IPS-20b (cell line): ENCODE measurements around the gene ZBTB2.

Experiments
- H3K27ac ChIP-seq: one replicate; pipeline ENCODE4 v1.5.1; 2013; ENCODE audit warnings: low read length
- H3K27me3 ChIP-seq: 2 replicates; pipeline ENCODE4 v1.6.1; 2013; ENCODE audit warnings: mild to moderate bottlenecking, low read length, inconsistent platforms; ENCODE audit not compliant: insufficient read depth
- H3K36me3 ChIP-seq: 2 replicates; pipeline ENCODE4 v1.6.1; 2013; ENCODE audit warnings: low read depth, mild to moderate bottlenecking, inconsistent platforms, low read length, moderate library complexity; ENCODE audit not compliant: insufficient read depth
- H3K4me1 ChIP-seq: 2 replicates; pipeline ENCODE4 v1.6.1; 2013; ENCODE audit warnings: mild to moderate bottlenecking, control low read depth, inconsistent platforms, low read length, moderate library complexity; ENCODE audit not compliant: insufficient read depth
- H3K4me3 ChIP-seq: 2 replicates; pipeline ENCODE4 v1.5.1; 2013; ENCODE audit warnings: mild to moderate bottlenecking, low read length, inconsistent platforms
- H3K9ac ChIP-seq: 2 replicates; pipeline ENCODE4 v1.6.1; 2013; ENCODE audit warnings: low read depth, mild to moderate bottlenecking, inconsistent platforms, low read length, moderate library complexity
- H3K9me3 ChIP-seq: 2 replicates; pipeline ENCODE4 v1.6.1; 2013; ENCODE audit warnings: mild to moderate bottlenecking, low read depth, low read length, inconsistent platforms; ENCODE audit not compliant: insufficient read depth

Gene ZBTB2

DNA sequence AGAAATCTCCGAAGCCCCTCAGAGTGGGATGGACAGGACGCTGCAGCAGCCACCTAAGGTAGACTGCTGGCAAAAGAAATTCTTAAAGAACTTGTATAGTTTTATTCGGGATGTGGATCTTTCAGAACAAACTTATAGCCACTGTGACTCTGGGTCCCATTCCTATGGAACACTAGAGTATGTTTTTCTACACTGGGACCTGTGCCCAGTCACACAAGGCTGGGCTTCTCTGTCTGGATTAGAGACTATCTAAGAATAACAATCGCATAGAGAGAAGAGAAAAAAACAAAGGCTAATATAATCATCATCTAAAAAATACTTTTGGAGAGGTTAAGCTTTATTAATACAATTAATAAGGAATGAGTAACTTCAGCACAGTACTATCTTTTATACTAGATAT, 31.6 kb upstream of the ZBTB2 start:
- Histone ChIP-seq H3K4me1 (no peaks in the 10 kb centered on the region), H3K36me3 (peaks cover 87% of the 10 kb centered on the region), H3K27me3 (no peaks in the 10 kb centered on the region), H3K4me3 (no peak overlapping the region), H3K9ac (no peak overlapping the region), H3K27ac (no peak overlapping the region), H3K9me3 (no peaks in the 10 kb centered on the region)

DNA sequence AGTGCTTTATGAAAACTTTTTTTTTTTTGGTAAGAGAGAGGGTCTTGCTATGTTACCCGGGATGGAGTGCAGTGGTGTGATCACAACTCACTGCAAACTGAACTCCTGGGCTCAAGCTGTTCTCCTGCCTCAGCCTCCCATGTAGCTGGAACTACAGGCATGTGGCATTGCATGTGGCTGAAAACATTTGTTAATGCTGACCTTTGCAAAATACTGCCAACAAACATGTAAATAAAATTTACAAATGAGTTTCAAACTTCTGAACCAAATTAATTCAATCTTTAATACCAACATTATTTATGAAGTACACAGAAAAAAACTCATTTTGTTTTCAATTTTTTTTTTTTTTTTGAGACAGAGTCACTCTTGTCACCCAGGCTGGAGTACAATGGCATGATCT, 26.1 kb upstream of the ZBTB2 start:
- H3K9me3 ChIP-seq: no peaks in the 10 kb centered on the region
- no peaks in the 10 kb centered on the region for H3K27me3 ChIP-seq
- H3K4me1 ChIP-seq: no peaks in the 10 kb centered on the region
- no peak overlapping the region for H3K27ac ChIP-seq
- no peak overlapping the region for H3K9ac ChIP-seq
- no peak overlapping the region for H3K4me3 ChIP-seq
- H3K36me3 ChIP-seq: peaks cover 95% of the 10 kb centered on the region

DNA sequence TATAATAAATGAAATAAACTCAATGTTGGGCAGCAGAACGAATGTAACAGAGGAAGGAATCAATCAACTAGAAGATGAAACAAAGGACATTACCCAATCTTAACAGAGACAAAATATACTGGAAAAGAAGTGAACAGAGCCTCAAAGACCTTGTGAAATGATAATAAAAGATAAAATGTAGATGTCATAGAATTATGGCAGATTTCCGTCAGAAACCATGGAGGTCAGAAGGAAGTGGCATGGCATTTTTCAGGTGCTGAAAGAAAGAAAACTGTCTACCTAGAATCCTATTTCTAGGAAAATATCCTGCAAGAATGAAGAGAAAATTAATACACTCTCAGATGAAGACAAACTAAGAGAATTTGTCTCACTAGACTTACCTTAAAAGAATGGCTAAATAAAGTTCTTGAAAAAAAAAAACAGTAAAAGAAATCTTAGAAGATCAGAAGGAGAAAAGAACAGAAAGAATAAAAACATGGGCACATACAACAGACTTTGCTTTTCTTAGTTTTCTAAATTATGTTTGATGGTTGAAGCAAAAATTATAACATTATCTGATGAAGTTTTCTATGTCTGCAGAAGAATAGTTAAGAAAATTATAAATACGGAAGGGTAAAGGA, 23.4 kb upstream of the ZBTB2 start:
- Histone ChIP-seq H3K4me3 (no peak overlapping the region), H3K36me3 (peaks cover 89% of the 10 kb centered on the region), H3K4me1 (no peaks in the 10 kb centered on the region), H3K9me3 (no peaks in the 10 kb centered on the region), H3K9ac (no peak overlapping the region), H3K27ac (no peak overlapping the region), H3K27me3 (no peaks in the 10 kb centered on the region)

DNA sequence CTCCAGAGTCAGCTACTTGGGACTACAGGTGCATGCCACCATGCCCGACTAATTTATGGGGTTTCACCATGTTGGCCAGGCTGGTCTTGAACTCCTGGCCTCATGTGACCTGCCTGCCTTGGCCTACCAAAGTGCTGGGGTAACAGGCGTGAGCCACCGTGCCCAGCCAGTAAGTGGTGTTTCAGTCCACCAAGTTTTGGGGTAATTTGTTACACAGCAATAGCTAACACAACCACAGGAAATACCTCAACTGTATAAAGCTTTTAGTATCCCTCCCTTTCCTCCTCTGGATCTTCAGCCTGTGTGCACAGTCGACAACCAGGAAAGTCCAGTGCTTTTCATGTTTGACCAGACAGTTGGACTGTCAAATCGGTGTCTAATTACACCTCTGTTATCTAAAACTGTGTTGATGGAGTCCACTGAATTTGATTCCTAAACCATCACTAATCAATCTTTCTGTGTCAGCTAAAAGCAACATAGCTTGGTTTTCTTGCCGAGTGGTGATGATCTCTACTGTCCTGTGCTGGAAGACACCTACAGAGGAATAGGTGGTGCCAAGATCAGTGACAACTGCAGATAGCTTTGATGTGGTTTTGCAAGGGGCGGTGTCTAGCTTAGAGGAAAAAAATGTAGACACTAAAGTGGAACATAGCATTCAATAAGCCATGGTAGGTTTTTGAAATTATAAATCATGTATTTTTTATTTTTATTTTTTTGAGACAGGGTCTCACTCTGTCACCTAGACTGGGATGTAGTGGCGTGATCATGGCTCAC, 22.2 kb upstream of the ZBTB2 start:
- Histone ChIP-seq H3K4me3 (no peak overlapping the region), H3K27me3 (no peaks in the 10 kb centered on the region), H3K36me3 (peaks cover 91% of the 10 kb centered on the region)

DNA sequence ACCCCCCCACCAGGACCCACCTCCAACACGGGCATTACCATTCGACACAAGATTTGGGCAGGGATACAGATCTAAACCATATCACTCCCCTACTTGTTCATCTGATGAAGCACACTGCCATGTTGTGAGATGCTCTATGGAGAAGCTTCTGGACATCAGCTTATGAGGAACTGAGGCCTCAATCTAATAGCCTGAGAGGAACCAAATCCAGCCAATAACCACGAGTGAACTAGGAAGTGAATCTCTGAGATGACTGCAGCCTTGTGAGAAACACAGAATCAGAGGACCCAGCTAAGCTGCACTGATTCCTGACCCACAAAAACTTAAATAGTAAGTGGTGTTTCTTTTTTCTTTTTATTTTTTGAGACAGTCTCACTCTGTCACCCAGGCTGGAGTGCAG, 21.6 kb upstream of the ZBTB2 start:
- peaks cover 91% of the 10 kb centered on the region for H3K36me3 ChIP-seq
- no peaks in the 10 kb centered on the region for H3K9me3 ChIP-seq
- H3K4me1 ChIP-seq: no peaks in the 10 kb centered on the region
- no peak overlapping the region for H3K27ac ChIP-seq
- no peak overlapping the region for H3K4me3 ChIP-seq
- H3K9ac ChIP-seq: no peak overlapping the region
- H3K27me3 ChIP-seq: no peaks in the 10 kb centered on the region

More for the DNA sequence above, 22.2 kb upstream of the ZBTB2 start:
- no peaks in the 10 kb centered on the region for H3K9me3 ChIP-seq
- no peak overlapping the region for H3K9ac ChIP-seq
- H3K4me1 ChIP-seq: no peaks in the 10 kb centered on the region
- no peak overlapping the region for H3K27ac ChIP-seq

DNA sequence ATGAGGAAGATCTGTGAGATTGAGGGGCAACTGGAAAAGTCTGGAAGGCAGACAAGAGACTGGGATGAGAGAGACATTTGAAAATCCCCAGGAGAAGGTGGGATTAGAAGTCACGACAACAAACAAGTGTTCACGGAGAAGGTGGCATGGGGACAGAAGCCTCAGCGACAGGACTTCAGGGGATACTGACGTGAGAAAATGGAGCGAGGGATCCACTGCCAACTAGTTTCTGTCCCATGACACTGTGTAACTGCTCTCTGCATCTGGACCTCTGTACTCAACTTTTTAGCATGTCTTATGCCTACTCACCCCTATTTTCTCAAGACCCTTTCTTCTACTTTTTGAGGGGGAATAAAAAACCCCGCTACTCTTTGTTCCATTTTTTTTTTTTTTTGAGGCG, 18.3 kb upstream of the ZBTB2 start:
- Histone ChIP-seq H3K9ac (no peak overlapping the region), H3K4me1 (no peaks in the 10 kb centered on the region), H3K36me3 (peaks cover 82% of the 10 kb centered on the region), H3K27me3 (no peaks in the 10 kb centered on the region), H3K4me3 (no peak overlapping the region), H3K27ac (no peak overlapping the region), H3K9me3 (no peaks in the 10 kb centered on the region)

DNA sequence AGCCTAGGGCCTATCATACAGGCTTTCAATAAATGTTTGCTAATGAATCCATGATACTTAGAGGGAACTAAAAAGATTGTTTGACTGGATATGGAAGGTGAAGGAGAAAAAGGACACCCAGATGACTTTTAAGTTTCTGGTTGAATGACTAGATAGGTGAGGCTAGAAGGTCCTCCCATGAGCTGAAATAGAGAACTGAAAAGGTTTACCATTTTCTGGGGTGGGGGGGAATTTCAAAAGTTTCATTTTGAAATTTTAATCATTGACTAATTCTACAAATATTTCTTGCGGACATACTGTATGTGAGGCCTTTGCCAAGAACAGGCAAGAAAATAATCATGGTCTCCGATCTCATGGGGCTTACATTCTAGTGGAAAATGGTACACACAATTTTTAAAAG, 17.9 kb upstream of the ZBTB2 start:
- Histone ChIP-seq H3K4me3 (no peak overlapping the region), H3K9me3 (no peaks in the 10 kb centered on the region), H3K4me1 (no peaks in the 10 kb centered on the region), H3K9ac (no peak overlapping the region), H3K36me3 (peaks cover 82% of the 10 kb centered on the region), H3K27me3 (no peaks in the 10 kb centered on the region), H3K27ac (no peak overlapping the region)

DNA sequence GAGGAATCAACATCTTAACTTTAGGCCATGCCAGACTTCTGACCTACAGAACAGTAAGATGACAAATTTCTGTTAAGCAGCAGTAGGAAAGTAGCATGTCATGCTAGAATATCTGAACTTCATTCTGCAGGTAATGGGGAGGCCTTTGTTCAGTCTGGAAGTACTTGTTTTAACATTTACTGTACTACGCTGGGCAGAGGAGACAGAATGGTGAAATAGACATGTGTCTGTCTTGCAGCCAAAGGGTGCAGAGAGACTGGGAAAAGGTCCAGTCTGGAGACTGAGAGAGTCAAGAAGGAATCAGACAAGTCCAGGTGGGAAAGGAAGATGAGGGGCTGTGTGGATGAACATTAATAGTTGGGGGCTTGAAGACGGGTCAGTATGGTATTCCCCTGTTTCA, 17.5 kb upstream of the ZBTB2 start:
- H3K27me3 ChIP-seq: no peaks in the 10 kb centered on the region
- H3K4me1 ChIP-seq: no peaks in the 10 kb centered on the region
- H3K4me3 ChIP-seq: no peak overlapping the region
- peaks cover 80% of the 10 kb centered on the region for H3K36me3 ChIP-seq
- no peak overlapping the region for H3K27ac ChIP-seq
- no peaks in the 10 kb centered on the region for H3K9me3 ChIP-seq
- H3K9ac ChIP-seq: no peak overlapping the region

DNA sequence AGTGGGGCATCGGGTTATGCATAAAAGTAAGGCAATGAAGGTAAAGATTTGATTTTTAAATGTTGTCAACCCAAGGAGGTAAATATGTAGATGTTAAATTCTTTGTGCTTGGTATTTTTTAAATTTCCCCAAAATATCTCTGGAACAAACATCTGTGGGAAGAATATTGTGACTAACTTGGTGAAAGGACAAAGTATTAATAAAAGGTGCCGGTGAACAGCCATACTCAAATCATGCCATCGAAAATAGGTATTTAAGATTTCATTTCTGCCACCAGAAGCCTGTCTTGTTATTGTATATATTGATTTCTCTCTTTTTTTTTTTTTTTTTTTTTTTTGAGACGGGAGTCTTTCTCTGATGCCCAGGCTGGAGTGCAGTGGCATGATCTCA, 12.6 kb upstream of the ZBTB2 start:
- Histone ChIP-seq H3K9ac (no peak overlapping the region), H3K36me3 (peaks cover 58% of the 10 kb centered on the region), H3K4me3 (no peak overlapping the region), H3K4me1 (no peaks in the 10 kb centered on the region), H3K9me3 (no peaks in the 10 kb centered on the region), H3K27me3 (no peaks in the 10 kb centered on the region), H3K27ac (no peak overlapping the region)

DNA sequence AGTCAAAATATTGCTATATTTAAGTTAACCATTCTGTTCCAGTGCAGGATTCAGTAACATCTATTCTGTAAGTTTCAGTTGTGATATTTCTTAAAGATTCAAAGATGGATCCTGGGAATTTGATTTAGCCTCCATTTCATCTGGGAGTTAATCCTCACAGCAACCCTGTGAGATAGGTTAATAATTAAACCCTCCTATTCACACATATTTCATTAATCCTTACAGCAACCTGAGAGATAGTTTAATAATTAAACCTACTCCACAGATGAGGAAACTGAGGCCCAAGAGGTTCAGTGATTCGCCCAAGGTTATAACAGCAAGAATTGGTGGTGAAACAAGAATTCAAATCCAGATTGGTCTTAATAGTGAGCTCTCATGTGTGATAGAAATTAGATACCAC, 10.9 kb upstream of the ZBTB2 start:
- Histone ChIP-seq H3K36me3 (peaks cover 45% of the 10 kb centered on the region), H3K4me1 (no peaks in the 10 kb centered on the region), H3K27ac (no peak overlapping the region), H3K9ac (no peak overlapping the region), H3K4me3 (no peak overlapping the region), H3K9me3 (no peaks in the 10 kb centered on the region), H3K27me3 (no peaks in the 10 kb centered on the region)

DNA sequence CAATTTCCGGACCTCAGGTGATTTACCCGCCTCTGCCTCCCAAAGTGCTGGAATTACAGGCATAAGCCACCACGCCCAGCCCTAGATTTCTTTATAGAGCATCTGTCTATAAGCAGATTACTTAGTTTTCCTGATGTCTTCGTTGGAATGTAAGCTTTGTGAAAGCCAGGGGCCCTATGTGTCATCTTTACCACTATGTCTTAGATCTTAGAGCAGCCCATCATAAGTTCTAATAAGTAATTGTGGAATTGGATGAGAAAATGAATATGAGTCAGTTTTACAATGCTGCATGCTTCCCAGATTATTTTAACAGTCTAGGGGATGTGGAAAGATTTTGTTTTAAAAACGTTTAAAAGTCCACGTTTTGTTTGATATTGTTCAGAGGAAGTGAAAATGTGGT, 9.1 kb upstream of the ZBTB2 start:
- Histone ChIP-seq H3K27me3 (no peaks in the 10 kb centered on the region), H3K9ac (no peak overlapping the region), H3K4me1 (no peaks in the 10 kb centered on the region), H3K9me3 (no peaks in the 10 kb centered on the region), H3K4me3 (no peak overlapping the region), H3K27ac (no peak overlapping the region), H3K36me3 (peaks cover 38% of the 10 kb centered on the region)

DNA sequence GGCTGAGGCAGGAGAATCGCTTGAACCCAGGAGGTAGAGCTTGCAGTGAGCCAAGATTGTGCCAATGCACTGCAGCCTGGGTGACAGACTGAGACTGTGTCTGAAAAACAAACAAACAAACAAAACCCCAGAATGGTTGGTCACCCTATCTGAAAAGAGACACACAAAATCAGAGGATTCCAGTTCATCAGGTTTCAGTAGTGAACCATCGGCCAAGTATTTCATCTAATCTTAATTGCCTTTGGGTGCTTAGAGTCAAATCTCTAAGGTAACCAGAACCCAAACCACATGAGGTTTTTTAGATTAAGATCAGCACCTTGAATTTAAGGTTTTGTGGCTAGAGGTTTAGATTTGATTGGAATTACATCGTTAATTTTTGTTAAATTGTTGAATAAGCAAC, 8.3 kb upstream of the ZBTB2 start:
- H3K9ac ChIP-seq: no peak overlapping the region
- H3K27me3 ChIP-seq: no peaks in the 10 kb centered on the region
- H3K27ac ChIP-seq: no peak overlapping the region
- H3K4me1 ChIP-seq: no peaks in the 10 kb centered on the region
- peaks cover 35% of the 10 kb centered on the region; the same call in 1 of the 2 replicates for H3K36me3 ChIP-seq
- no peak overlapping the region for H3K4me3 ChIP-seq
- no peaks in the 10 kb centered on the region for H3K9me3 ChIP-seq
